Stimulated activated CD8-positive, alpha-beta memory T cell treated with anti-CD3 and anti-CD28 coated beads, Interleukin-7, amount 100 ng/mL, for 1 hour (primary cell): ENCODE measurements around the gene IRS2.
"Not testable (repeated sequence)": the region's sequence is repeated elsewhere in the genome, so short reads cannot be mapped to it uniquely, and the experiment has no call there.

Experiments
- DNase-seq, 2 donors: peaks; one replicate each; pipeline ENCODE4 v3.0.0-alpha.2; 2020; ENCODE audit warnings: low read depth in 2 of 2

IRS2 gene, protein sequence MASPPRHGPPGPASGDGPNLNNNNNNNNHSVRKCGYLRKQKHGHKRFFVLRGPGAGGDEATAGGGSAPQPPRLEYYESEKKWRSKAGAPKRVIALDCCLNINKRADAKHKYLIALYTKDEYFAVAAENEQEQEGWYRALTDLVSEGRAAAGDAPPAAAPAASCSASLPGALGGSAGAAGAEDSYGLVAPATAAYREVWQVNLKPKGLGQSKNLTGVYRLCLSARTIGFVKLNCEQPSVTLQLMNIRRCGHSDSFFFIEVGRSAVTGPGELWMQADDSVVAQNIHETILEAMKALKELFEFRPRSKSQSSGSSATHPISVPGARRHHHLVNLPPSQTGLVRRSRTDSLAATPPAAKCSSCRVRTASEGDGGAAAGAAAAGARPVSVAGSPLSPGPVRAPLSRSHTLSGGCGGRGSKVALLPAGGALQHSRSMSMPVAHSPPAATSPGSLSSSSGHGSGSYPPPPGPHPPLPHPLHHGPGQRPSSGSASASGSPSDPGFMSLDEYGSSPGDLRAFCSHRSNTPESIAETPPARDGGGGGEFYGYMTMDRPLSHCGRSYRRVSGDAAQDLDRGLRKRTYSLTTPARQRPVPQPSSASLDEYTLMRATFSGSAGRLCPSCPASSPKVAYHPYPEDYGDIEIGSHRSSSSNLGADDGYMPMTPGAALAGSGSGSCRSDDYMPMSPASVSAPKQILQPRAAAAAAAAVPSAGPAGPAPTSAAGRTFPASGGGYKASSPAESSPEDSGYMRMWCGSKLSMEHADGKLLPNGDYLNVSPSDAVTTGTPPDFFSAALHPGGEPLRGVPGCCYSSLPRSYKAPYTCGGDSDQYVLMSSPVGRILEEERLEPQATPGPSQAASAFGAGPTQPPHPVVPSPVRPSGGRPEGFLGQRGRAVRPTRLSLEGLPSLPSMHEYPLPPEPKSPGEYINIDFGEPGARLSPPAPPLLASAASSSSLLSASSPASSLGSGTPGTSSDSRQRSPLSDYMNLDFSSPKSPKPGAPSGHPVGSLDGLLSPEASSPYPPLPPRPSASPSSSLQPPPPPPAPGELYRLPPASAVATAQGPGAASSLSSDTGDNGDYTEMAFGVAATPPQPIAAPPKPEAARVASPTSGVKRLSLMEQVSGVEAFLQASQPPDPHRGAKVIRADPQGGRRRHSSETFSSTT (N-terminal part only)

DNA sequence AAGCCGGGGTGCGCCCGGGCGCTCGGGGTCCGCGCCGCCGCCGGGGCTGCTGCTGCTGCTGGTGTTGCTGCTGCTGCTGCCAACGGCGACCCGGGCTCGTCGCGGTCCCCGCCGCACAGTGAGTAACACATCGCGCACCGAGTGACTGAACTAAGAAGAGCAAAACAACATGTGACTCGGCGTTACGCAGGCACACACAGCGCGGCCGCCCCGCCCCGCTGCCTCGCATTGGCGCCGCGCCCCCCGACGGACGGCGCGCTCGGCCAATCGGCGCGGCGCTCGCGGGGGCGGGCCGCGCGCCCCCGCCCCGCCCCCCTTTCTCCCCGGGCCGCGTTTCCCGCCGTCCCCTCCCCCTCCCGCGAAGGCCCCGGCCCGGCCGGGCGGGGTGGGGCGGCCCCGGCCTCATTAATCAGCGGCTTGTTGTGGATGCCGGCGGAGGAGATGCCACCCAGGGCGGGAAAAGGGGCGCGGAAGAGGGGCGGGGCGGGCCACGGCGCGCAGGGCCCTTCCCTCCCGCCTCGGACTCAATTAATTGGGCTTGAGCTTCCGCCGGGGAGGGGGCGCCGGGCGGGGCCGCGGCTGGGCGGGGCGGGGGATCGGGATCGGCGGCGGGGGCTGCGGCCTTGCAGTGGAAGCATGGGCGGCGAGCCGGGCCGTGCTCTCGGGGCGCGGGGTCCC, at the start of gene IRS2:
Gene IRS2 (minus strand): TSS at position 127 of the 678 bp plus-strand sequence. CDS start 530 bp downstream, outside the sequence.
- peak; percentile 76 to 85 for DNase-seq

DNA sequence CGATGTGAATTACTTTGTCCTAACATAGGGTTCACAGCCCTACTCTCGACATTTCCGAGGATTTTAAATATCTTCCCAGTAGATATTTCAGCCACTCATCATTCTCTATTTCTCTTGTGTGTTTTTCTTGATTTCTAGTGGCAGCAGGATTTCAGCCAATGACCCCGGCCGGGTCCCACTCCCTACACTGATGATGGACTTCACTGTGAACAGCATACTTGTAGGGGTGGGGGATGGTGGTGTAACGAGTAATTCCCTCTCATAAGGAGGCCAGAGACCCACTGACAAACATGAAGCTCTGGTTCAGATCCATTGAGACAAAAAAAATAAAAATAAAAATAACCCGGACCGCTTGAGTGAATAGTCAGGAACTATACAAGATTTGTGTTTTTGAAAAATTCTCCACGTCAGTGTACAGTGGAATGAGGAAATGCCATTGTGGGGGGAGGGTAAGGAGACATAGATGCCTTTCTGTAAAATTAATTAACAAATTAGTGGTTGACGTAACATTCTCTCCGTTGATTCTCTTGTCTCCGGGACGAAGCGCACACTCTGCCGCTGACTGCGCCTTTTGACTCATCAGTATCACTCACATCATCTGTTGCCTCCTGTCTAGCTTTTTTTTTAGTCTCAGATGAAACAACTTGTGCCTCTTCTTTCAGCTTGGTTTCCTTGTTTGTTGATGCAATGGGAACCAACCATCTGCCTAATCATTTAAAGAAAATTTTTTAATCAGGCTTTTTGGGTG, 48.8 kb upstream of the IRS2 start:
- no peak for DNase-seq

DNA sequence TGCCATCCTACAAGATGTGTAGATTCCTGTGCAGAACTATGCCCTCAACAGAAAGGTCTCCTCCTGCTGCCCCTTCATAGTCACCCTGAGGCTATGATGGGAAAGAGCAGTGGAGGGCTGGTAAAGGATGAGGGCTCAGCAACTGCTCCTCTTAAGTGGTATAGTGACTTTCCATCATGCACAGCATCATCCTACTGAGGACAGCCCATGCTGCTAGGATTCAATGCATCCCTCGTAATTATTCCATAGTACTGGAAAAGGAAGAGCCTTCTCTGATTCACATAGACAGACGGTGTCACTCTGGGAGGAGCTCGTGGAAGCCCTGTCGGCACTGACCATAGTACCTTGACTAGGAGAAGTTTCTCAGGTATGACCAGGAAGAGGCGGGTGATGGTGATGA, 47.6 kb upstream of the IRS2 start:
- no peak for DNase-seq

DNA sequence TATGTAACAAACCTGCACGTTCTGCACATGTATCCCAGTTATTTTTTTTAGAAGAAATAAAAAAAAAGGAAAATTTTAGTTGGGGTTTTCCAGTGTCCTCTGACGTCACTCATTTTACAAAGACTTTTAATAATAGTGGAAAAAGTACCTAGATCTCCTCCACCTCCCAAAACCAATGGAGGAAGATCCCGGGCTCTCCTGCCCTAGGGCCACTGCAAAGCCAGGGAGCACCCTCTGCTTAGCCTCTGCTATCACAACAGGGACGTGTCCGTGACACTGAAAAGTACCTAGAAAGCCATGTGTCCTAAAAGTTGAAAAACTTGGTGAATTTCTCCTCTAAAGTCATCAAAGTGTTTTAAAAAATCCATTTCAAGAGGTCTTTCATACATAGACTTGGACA, 46.7 kb upstream of the IRS2 start:
- DNase-seq: no peak

DNA sequence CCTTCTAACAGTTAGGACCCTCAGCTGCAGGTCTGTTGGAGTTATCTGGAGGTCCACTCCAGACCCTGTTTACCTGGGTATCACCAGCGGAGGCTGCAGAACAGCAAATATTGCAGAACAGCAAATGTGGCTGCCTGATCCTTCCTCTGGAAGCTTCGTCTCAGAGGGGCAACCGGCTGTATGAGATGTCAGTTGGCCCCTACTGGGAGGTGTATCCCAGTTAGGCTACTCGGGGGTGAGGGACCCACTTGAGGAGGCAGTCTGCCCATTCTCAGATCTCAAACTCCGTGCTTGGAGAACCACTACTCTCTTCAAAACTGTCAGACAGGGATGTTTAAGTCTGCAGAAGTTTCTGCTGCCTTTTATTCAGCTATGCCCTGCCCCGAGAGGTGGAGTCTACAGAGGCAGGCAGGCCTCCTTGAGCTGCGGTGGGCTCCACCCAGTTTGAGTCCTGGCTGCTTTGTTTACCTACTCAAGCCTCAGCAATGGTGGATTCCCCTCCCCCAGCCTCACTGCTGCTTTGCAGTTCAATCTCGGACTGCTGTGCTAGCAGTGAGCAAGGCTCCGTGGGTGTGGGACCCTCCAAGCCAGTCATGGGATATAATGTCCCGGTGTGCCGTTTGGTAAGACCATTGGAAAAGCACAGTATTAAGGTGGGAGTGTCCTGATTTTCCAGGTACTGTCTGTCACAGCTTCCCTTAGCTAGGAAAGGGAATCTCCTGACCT, 42.4 kb upstream of the IRS2 start:
- not testable (repeated sequence) for DNase-seq

DNA sequence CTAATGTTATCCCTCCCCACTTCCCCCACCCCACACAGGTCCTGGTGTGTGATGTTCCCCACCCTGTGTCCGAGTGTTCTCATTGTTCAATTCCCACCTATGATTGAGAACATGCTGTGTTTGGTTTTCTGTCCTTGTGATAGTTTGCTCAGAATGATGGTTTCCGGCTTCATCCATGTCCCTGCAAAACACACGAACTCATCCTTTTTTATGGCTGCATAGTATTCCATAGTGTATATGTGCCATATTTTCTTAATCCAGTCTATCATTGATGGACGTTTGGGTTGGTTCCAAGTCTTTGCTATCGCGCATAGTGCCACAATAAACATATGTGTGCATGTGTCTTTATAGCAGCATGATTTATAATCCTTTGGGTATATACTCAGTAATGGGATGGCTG, 36.8 kb upstream of the IRS2 start:
- DNase-seq: not testable (repeated sequence)

DNA sequence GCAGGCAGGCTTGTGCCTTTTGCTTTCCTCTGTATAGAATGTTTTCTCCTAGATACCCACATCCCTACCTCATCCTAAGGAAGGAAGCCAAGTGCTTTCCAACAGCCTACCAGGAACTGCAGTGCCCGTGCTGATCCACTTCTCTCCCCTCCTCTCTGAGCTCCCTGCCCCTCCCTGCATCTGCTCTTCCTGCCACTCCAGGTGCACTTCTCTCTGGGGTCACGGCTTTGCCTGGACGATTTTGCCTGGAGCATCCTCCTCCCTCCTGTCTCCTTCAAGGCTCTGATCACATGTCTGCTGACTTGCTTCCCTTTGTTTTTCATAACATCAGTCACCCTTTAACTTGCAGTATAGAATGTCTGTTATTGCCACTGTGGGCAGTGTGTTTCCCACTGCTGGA, 34.7 kb upstream of the IRS2 start:
- no peak for DNase-seq

DNA sequence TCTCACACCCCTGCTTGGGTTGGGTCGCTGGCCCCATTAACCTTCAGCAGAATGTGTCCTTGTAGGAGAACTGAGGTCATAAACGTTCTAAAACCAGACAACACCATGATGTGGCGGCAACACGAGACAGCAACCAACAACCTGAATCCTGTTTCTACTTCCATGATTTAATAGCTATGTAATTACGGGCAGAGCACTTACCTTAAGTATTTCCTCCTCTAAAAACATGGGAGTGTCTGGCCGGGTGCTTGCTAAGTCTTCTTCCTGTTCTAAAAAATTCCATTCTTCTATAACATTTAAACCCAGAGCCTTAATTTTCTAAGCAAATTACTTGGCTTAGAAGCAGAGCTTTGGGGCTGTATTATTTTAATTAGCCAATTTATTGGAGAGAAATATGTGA, 33.5 kb upstream of the IRS2 start:
- no peak for DNase-seq

DNA sequence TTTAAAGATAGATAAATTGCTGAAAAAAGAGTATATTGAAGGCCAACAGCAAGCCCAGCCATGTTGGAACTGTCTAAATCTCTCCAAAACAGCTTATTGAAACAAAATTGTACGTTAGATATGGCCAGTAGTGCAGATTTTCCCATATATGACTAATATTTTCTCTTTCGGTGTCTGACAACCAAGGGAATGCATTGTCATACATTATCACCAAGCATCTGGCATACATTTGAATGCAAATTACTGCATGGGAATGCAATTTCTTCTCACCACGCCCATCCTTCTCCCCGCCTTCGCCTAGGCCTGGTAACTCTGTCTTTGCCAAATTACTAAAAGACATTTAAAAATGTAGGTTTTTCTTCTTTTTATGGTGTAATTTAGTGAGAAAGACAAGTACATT, 32.5 kb upstream of the IRS2 start:
- DNase-seq: no peak

DNA sequence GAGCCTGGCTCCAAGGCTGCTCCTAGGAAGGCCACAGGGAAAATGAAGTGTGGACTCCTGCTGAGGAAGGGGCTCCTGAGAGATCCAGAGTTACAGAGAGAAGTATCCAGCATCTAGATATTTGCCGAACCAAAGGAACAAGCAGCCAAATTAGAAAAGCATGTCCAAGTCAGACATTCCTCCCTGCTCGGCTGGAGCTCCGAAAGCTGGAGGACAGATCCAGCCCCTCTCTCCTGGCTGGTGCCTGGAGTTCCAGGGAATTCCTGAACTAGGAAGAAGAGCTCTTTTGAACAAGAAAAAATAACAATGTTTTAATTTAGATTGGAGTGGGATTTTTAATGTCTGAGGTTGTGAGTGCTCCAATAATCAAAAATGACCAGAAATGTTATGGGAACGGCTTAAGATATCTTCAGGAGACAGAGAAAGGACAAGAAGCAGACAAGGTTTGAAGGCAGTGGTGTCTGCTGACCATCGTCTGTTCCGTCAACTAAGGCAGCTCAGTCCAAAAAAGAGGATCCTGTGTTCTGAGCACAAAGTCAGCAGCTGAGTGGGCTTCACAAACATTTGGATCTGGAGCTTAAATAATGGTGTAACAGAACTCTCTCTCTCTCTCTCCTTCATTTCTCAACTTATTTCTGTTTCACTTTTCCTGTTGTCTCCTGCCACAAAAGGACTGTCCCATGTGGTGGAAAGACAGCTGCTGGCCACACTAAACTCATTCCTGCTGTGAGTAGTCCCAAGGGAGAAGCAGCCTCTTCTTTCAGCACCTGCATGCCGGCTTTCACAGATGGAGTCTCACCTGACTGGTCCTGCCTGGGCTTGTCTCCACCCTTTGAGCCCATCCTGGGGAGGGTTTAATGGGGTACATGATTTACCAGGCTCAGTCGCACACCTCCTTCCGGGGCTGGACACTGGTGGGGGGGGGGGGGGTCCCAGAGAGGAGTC, 31.5 kb upstream of the IRS2 start:
- no peak for DNase-seq

DNA sequence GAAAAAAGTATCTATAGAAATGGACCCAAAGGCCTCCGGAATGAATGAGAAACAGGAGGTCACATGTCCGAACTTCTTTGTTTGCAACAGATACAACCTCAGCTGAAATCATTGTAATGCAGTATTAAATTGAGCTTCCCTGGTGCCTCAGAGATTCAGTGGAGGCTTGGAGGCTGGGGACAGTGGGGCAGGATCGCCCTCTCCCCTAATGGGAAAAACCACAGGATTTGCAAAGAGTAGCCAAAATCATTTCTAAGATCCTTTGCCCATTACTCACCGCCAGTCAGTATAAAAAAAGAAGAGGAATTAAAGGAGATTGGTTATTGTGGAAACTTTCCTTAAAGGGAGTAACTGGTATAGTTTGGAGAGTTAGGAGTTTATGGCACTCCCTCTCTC, 30.4 kb upstream of the IRS2 start:
- no peak for DNase-seq

DNA sequence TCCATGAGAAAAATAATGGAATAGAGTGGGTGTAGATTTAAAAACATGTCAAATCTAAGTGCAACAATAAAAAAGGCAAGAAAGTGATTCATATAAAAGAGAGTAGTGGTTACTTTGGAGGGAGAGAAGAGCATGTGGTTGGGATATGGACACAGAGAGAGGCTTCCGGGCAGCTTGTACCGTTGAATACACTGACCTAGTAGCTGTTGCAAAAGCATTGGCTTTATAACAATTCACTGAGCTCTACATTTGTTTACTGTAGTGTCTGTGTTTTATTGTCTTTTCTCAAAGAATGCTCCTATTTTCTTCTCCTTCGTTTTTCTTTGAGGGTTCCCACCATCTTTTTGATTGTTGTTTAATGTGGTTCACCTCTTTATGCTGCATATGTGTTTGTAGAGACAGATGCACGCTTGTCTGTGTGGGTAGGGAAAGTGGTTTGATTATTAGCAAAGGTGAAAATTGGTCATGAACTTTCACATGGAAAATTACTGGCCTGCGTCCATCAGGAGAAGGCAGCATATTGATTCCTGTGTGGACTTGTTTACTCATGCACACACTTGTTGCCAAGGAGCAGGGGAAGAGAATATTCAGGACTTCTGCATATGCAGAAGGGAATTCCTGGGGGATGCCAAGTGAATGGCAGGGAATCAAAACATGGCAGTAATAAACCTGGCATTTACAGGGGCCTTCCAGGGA, 29.9 kb upstream of the IRS2 start:
- no peak for DNase-seq

DNA sequence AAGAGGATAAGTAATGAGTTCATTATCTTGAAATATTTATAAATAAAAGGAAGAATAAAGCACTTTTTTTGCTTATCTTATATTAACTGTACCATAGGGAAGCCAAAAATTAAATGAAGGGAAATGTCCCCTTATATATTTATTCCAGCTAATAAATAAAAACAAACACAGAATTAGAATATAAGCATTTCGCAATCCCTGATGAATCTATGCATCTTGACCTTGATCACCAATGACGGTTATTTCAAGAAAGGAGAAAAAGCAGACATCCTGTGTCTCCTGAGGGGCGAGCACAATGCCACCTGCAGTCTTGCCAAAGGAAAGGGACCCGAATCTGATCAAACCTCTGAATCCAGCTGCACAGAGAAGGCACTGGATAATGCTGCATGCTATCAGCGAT, 29.3 kb upstream of the IRS2 start:
- no peak for DNase-seq

DNA sequence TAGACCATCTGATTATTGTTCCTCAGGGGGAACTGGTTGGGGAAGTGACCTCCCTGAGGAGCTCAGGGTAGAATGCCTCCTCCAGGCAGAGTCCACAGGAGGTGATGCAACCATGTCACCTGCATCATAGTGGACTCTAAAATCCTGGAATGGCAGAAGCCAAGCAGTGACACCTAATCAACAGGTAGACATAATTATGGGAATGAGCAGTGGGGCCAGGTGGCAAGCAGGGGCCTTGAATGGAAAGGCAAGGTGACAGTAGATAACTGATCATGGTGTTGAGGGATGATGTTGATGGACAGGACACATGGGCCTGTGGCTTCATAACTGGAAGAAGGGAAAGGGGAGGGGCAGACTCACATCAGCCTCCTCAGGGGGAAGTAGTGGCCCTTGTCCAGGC, 27.3 kb upstream of the IRS2 start:
- no peak for DNase-seq

DNA sequence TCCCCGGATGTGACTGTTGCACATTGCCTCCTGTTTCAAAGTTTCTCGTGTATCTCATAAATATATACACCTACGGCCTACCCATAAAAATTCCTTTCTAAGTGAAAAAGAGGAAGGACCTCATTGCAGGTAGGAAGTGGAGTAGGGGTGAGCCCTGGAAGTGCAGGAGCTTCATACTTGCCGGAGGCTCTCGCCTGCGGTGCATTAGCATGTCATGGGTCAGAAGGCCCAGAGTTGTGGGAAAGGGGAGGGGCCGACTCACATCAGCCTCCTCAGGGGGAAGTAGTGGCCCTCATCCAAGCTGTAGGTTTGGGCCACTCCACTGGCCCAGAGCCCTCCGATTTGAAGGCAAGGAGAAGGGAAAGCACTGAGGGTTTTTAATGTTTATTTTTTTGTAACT, 26.0 kb upstream of the IRS2 start:
- no peak for DNase-seq

DNA sequence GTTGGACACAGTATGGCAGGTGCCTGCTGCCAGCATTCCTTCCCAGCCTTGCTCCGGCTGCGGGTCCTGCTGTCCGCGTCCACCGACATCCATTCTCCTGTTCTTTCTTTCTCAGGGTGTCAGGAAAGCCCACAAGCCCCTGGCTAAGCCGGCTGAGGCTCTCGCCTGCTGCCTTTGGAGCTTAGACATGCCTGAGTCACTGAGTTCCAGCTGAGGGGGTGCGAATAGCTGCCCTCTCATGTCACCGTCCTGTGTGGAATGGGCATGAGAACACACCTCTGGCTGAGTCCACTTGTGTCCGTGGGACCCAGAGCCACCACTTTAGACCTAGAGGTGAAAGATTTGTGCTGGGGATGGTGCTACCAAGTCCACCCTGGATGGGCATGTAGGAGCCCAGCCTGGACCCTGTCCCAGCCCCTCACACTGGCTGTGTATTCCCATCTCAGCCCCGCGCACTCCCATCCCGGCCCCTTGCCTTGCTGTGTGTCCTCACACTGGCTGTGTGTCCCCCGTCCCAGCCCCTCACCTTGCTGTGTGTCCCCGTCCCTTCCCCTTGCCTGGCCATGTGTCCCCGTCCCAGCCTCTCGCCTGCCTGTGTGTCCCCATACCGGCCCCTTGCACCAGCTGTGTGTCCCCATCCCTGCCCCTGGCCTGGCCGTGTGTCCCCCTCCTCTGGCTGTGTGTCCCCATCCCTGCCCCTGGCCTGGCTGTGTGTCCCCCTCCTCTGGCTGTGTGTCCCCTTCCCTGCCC, 24.6 kb upstream of the IRS2 start:
- DNase-seq: no peak

DNA sequence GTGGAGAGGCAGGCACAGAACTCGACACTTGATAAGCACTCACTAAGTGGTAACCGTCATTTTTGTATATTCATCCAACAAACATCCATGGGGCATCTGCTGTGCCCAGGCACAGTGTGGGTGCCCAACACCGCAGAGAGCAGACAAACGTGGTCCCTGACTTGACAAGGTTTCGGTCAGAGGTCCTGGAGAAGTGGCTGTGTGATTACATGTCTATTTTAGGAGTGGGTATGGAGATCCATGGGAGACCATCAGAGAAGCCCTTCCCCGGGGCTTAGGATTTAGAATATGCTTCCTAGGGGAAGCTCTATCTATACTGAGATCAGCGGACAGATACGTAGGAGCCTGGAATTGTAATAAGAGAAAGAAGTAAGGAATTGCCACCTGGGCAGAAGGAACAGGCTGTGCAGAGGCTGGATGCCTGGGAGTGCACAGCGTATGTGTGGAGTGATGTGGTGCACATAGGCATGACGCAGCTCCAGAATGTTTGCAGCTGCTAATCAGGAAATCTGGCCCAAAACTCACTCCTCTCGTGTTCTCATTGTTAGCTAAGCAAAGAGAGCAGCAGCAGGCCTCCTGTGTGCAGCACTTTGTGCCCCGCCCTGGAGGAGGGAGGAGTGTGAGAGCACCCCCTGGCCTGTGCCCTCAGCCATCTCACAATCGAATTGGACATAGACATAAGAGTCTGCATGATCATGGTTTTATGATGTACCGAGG, 23.0 kb upstream of the IRS2 start:
- no peak for DNase-seq
